Measurements from ENCODE around the gene ATAD3A. TPM values are rescaled to one million over a fixed set of nuclear protein-coding genes. Genes with fewer than 3 reads are reported as not detected.

Gene ATAD3A
- total RNA-seq, 1 donor from 2014 or later, result 41.9 TPM

GRCh38 chr1:1577367-1578011 lies 65.5 kb downstream of the ATAD3A start:
- no peak for DNase-seq (ENCODE audit: low read depth)

GRCh38 chr1:1578371-1578940 lies 66.5 kb downstream of the ATAD3A start:
- DNase-seq (ENCODE audit: low read depth), result no peak

DNA sequence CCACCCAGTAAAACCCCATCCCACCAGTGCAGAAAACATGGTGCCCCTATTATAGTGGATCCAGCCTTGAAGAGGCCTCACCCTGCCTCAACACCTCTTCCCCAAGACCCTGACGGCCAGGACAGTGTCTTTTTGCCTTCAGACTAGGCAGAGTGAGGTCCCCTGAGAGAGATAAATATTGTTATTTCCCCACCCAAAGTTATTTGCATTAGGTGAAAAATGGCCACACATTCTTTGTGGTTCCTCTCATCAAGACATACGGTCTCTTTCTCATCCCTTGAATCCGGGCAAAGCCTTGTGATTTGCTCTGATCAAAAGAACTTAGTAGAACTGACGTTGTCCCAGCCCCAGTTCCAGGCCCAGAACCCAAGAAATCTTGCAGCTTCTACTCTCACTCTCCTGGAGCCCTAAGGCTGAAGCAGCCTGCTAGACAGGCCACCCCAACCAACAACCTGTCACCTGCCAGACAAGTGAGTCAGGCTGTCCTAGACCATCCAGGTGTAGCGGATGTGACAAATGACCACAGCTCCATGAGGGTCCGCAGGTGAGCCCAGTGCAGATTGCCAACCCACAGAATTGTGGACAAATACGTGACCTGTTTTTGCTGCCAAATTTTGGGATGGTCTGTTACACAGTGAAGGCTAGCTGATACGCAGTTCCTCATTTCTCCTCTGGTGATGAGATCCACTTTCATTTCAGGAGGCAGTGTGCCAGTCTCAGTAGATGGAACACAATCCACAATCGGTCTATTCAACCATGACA lies 70.8 kb downstream of the ATAD3A start:
- no peak for DNase-seq (ENCODE audit: low read depth)

GRCh38 chr1:1583347-1584010 lies 71.5 kb downstream of the ATAD3A start:
- DNase-seq (ENCODE audit: low read depth), result no peak

Other genes starting within 250 kb of the ATAD3A start
- 50.3 and 52.2 TPM in 2 replicates for gene UBE2J2, start 238.3 kb upstream of the ATAD3A start, total RNA-seq
- gene SCNN1D, start 231.7 kb upstream of the ATAD3A start, total RNA-seq, result 2.2 and 2.5 TPM in 2 replicates
- gene ACAP3, start 204.2 kb upstream of the ATAD3A start, total RNA-seq, result 97.3 and 106 TPM in 2 replicates
- gene PUSL1, start 203.6 kb upstream of the ATAD3A start, total RNA-seq, result 41.6 and 43.4 TPM in 2 replicates
- gene INTS11, start 187.5 kb upstream of the ATAD3A start, total RNA-seq, result 74.5 and 76.4 TPM in 2 replicates
- gene CPTP, start 187.4 kb upstream of the ATAD3A start, total RNA-seq, result 26.2 and 28.9 TPM in 2 replicates
- gene TAS1R3, start 180.9 kb upstream of the ATAD3A start, total RNA-seq, result 0.10 and 0.13 TPM in 2 replicates
- gene DVL1, start 162.7 kb upstream of the ATAD3A start, total RNA-seq, result 121 and 137 TPM in 2 replicates
- gene MXRA8, start 153.6 kb upstream of the ATAD3A start, total RNA-seq, result 224 and 252 TPM in 2 replicates
- 183 and 198 TPM in 2 replicates for gene AURKAIP1, start 137.0 kb upstream of the ATAD3A start, total RNA-seq
- 185 and 228 TPM in 2 replicates for gene CCNL2, start 112.8 kb upstream of the ATAD3A start, total RNA-seq
- gene MRPL20, start 104.9 kb upstream of the ATAD3A start, total RNA-seq, result 113 TPM in 2 replicates
- not detected in 2 replicates for gene ANKRD65, start 90.9 kb upstream of the ATAD3A start, total RNA-seq
- gene VWA1, start 76.5 kb upstream of the ATAD3A start, total RNA-seq, result 0.52 and 1.0 TPM in 2 replicates
- gene ATAD3C, start 62.5 kb upstream of the ATAD3A start, total RNA-seq, result not detected in 2 replicates
- 12.1 and 20.2 TPM in 2 replicates for gene ATAD3B, start 40.4 kb upstream of the ATAD3A start, total RNA-seq
- not detected in 2 replicates for gene TMEM240, start 28.5 kb downstream of the ATAD3A start, total RNA-seq
- gene SSU72, start 62.7 kb downstream of the ATAD3A start, total RNA-seq, result 97.7 and 108 TPM in 2 replicates
- gene FNDC10, start 88.0 kb downstream of the ATAD3A start, total RNA-seq, result 1.0 and 3.5 TPM in 2 replicates
- 88.3 and 89.5 TPM in 2 replicates for gene MIB2, start 103.3 kb downstream of the ATAD3A start, total RNA-seq
- 0.31 and 1.6 TPM in 2 replicates for gene MMP23B, start 120.0 kb downstream of the ATAD3A start, total RNA-seq
- 16.0 and 16.1 TPM in 2 replicates for gene CDK11B, start 146.8 kb downstream of the ATAD3A start, total RNA-seq
- 25.6 and 26.6 TPM in 2 replicates for gene SLC35E2B, start 180.6 kb downstream of the ATAD3A start, total RNA-seq
- 13.0 and 13.2 TPM in 2 replicates for gene CDK11A, start 212.2 kb downstream of the ATAD3A start, total RNA-seq